Stimulated activated naive B cell treated with anti-CD40 and anti-IgM and Interleukin-4, amounts not matched to agents 10 μg/mL and 1 μg/mL and 100 μg/mL, for 72 hours (primary cell): ENCODE measurements around the gene MAP3K5.
A peak's percentile ranks its signal among the peaks of the same experiment; 100 is the strongest.

ENCODE experiments used
- ATAC-seq, 2 donors: fragments of 150-1000 bp; cut with Tn5 transposase; replicated peaks; 2 replicates each; pipeline ENCODE4 v1.10.0; 2021; ENCODE audit warnings: moderate library complexity in 1 of 2
- DNase-seq: peaks from one replicate; pipeline ENCODE4 v3.0.0; 2021
- H3K27ac Mint-ChIP-seq: one replicate; pipeline ENCODE4 v1.8.0; 2022; ENCODE audit warnings: mild to moderate bottlenecking, mixed read lengths
- H3K27me3 Mint-ChIP-seq, 2 donors: one replicate each; pipeline ENCODE4 v1.8.0; 2022; ENCODE audit warnings: mixed read lengths in 2 of 2
- H3K36me3 Mint-ChIP-seq, 2 donors: one replicate each; pipeline ENCODE4 v1.8.0; 2022; ENCODE audit warnings: mixed read lengths in 2 of 2, mild to moderate bottlenecking in 1 of 2
- H3K4me1 Mint-ChIP-seq, 2 donors: one replicate each; pipeline ENCODE4 v1.8.0; 2022; ENCODE audit warnings: mixed read lengths in 2 of 2, mild to moderate bottlenecking in 1 of 2
- H3K4me3 Mint-ChIP-seq, 2 donors: one replicate each; pipeline ENCODE4 v1.8.0; 2022; ENCODE audit warnings: mild to moderate bottlenecking in 2 of 2, mixed read lengths in 2 of 2, moderate library complexity in 1 of 2
- H3K9me3 Mint-ChIP-seq, 2 donors: one replicate each; pipeline ENCODE4 v1.8.0; 2022; ENCODE audit warnings: mixed read lengths in 2 of 2, mild to moderate bottlenecking in 1 of 2

The MAP3K5 gene

GRCh38 chr6:136672144-136672543 is 120.1 kb downstream of the MAP3K5 start:
- H3K4me3 Mint-ChIP-seq: no peak overlapping the region
- H3K27ac Mint-ChIP-seq: peak overlapping the region; percentile 47
- H3K27me3 Mint-ChIP-seq: no peaks in the 10 kb centered on the region

DNA sequence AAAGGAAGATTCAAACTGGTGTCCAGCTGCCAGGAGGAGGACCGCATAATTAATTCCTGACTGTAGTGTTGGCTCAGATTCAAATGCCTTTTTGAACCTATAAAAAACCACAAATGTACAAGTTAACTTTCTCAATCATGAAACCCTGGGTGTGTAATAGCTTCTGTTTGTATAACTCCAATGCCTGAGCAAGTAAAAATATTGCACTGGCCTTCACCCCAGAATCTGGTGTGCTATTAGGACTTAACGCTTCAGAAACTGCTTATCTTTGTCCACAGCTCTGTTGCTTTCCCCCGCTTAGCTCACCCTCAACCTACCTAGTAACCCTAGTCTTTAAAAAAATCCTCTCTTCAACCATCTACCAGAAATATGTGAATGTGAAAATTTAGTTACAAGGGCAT is 123.0 kb downstream of the MAP3K5 start:
- DNase-seq (no peak), ATAC-seq (no peak)
- no peak overlapping the region for H3K27ac Mint-ChIP-seq
- H3K4me3 Mint-ChIP-seq: no peak overlapping the region
- peaks cover 16 to 21% of the 10 kb centered on the region in 2 donors for H3K36me3 Mint-ChIP-seq
- no peaks in the 10 kb centered on the region for H3K4me1 Mint-ChIP-seq
- H3K9me3 Mint-ChIP-seq: peaks cover 3 to 9% of the 10 kb centered on the region in 2 donors
- H3K27me3 Mint-ChIP-seq: no peaks in the 10 kb centered on the region

More at GRCh38 chr6:136672144-136672543, 120.1 kb downstream of the MAP3K5 start:
- Mint-ChIP-seq H3K9me3 (peaks cover 3 to 9% of the 10 kb centered on the region in 2 donors), H3K36me3 (peaks cover 16 to 21% of the 10 kb centered on the region in 2 donors), H3K4me1 (no peaks in the 10 kb centered on the region)
- no peak for ATAC-seq
- DNase-seq: no peak

- peaks cover 16 to 17% of the 10 kb centered on the region in 2 donors for H3K36me3 Mint-ChIP-seq
These were observed 123.7 kb downstream of the MAP3K5 start for GRCh38 chr6:136668571-136668970.

DNA sequence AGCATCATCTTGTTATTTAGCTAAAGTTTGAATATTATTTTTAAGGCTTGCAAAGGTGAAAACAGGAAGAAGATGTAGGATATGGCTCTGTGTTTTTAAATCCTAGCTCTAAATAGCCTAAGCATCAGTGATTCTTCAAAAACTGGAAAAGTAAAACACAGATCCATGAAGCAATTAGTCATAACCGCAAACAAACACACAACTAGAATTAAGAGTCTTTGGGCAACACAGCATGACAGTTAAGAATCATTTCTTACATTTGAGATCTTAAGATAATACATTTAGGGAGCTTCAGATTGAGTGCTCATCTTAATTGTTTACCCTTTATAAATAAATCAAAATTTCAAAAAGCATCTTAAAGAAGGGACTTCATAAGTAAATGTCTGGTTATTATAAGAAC is 126.2 kb downstream of the MAP3K5 start:
- ATAC-seq (no peak), DNase-seq (no peak)
- Mint-ChIP-seq H3K4me1 (no peaks in the 10 kb centered on the region), H3K27me3 (no peaks in the 10 kb centered on the region), H3K36me3 (peaks cover 5 to 11% of the 10 kb centered on the region in 2 donors), H3K4me3 (no peak overlapping the region), H3K27ac (no peak overlapping the region), H3K9me3 (no peaks in the 10 kb centered on the region)

More at GRCh38 chr6:136668571-136668970, 123.7 kb downstream of the MAP3K5 start:
- DNase-seq (no peak), ATAC-seq (no peak)
- Mint-ChIP-seq H3K9me3 (peaks cover 2 to 5% of the 10 kb centered on the region in 2 donors), H3K4me3 (no peak overlapping the region), H3K27me3 (no peaks in the 10 kb centered on the region), H3K27ac (no peak overlapping the region), H3K4me1 (no peaks in the 10 kb centered on the region)

DNA sequence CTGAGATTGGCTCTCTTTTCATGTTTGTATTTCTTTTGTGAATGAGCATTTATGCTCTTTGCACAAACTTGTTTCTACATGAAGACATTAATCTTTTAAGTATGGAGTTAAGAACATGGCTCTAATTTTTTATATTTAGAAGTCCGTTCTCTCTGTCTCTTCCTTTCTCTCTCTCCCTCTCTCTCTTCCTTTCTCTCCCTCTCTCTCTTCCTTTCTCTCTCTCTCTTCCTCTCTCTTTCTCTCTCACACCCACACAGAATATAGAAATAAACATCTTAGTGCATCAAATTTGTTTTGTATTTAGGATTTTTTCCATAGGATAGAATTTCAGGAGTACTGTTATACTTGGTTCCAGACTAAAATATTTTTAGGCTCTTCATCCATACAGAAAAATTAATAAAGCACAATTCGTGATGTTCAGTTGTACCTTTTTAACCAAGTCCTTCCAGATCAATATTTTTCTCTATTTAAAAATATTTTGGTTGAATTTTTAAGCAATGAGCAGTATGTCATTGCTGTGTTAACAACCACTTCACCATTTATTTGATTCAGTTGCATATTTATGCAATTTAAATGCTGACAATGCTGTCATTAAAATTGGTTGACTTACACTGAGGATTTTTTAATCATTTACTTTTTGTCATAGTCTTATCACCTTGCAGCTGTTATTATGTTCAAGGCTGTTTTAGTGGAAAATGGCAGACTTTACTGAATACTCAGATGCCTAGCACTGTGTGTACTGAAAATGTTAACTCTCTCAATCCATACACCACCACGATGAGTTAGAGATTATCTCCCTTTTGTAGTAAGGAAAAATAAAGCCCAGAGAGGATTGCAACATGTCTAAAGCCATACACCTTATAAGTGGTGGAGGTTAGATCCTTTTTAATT is 129.7 kb downstream of the MAP3K5 start:
- H3K36me3 Mint-ChIP-seq: peaks cover 3 to 18% of the 10 kb centered on the region in 2 donors
- ATAC-seq: no peak
- no peaks in the 10 kb centered on the region for H3K27me3 Mint-ChIP-seq
- no peak for DNase-seq
- no peaks in the 10 kb centered on the region for H3K9me3 Mint-ChIP-seq
- H3K27ac Mint-ChIP-seq: no peak overlapping the region
- no peaks in the 10 kb centered on the region for H3K4me1 Mint-ChIP-seq
- H3K4me3 Mint-ChIP-seq: no peak overlapping the region

GRCh38 chr6:136660727-136661126 is 131.6 kb downstream of the MAP3K5 start:
- DNase-seq: no peak
- Mint-ChIP-seq H3K27ac (no peak overlapping the region), H3K4me3 (no peak overlapping the region), H3K9me3 (no peaks in the 10 kb centered on the region), H3K4me1 (no peaks in the 10 kb centered on the region), H3K27me3 (no peaks in the 10 kb centered on the region), H3K36me3 (peaks cover 5 to 23% of the 10 kb centered on the region in 2 donors)
- ATAC-seq: no peak

DNA sequence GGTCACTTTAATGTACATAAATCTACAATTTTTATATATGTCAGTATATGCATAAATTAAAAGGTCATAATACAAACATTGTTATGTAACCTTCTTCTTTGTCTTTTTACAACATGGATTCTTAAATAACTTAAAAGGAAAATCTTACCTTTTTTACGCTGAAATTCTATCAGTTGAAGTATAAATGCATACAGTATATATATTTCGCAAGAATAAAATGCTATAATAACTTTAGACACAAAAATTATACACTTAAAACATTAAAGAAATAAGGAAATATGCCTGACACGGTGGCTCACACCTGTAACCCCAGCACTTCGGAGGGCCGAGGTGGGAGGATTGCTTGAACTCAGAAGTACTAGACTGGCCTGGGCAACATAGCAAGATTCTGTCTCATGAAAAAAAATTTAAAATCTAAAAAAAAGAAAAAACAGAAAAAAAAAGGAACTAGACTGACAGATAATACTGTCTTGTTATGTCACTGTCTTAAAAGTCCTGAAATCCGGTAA is 132.2 kb downstream of the MAP3K5 start:
- Mint-ChIP-seq H3K27me3 (no peaks in the 10 kb centered on the region), H3K4me3 (no peak overlapping the region), H3K27ac (no peak overlapping the region), H3K4me1 (no peaks in the 10 kb centered on the region), H3K9me3 (no peaks in the 10 kb centered on the region), H3K36me3 (peaks cover 10 to 30% of the 10 kb centered on the region in 2 donors)
- no peak for ATAC-seq
- no peak for DNase-seq

DNA sequence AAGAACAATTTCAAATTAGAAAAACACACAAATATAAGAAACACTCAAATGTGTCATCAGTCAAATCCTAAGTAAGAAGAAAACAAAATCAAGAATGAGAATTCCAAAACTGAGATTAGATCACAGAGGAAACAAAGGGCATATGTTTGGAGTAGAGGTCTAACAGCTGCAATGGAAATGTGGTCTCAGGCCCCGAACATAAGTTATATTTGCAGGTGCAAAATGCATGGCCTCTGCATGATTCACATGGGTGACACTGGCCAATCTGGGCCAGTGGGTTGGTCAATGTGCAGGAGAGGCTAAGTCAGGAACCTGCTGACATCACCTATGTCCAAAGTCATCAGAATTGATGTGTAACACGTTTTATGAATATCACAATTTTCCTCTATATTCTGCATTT is 133.6 kb downstream of the MAP3K5 start:
- peaks cover 12 to 30% of the 10 kb centered on the region in 2 donors for H3K36me3 Mint-ChIP-seq
- H3K9me3 Mint-ChIP-seq: no peaks in the 10 kb centered on the region
- no peak for DNase-seq
- H3K27ac Mint-ChIP-seq: no peak overlapping the region
- no peak for ATAC-seq
- no peaks in the 10 kb centered on the region for H3K27me3 Mint-ChIP-seq
- no peaks in the 10 kb centered on the region for H3K4me1 Mint-ChIP-seq
- H3K4me3 Mint-ChIP-seq: no peak overlapping the region

GRCh38 chr6:136657666-136658065 is 134.6 kb downstream of the MAP3K5 start:
- Mint-ChIP-seq H3K4me3 (no peak overlapping the region), H3K27me3 (no peaks in the 10 kb centered on the region), H3K9me3 (no peaks in the 10 kb centered on the region), H3K27ac (no peak overlapping the region), H3K36me3 (peaks cover 12 to 34% of the 10 kb centered on the region in 2 donors), H3K4me1 (no peaks in the 10 kb centered on the region)
- ATAC-seq (no peak), DNase-seq (no peak)

GRCh38 chr6:136656121-136656520 is 136.2 kb downstream of the MAP3K5 start:
- no peaks in the 10 kb centered on the region for H3K27me3 Mint-ChIP-seq
- no peak for DNase-seq
- H3K4me1 Mint-ChIP-seq: no peaks in the 10 kb centered on the region
- H3K27ac Mint-ChIP-seq: no peak overlapping the region
- no peak overlapping the region for H3K4me3 Mint-ChIP-seq
- no peaks in the 10 kb centered on the region for H3K9me3 Mint-ChIP-seq
- peaks cover 12 to 27% of the 10 kb centered on the region in 2 donors for H3K36me3 Mint-ChIP-seq
- no peak for ATAC-seq

DNA sequence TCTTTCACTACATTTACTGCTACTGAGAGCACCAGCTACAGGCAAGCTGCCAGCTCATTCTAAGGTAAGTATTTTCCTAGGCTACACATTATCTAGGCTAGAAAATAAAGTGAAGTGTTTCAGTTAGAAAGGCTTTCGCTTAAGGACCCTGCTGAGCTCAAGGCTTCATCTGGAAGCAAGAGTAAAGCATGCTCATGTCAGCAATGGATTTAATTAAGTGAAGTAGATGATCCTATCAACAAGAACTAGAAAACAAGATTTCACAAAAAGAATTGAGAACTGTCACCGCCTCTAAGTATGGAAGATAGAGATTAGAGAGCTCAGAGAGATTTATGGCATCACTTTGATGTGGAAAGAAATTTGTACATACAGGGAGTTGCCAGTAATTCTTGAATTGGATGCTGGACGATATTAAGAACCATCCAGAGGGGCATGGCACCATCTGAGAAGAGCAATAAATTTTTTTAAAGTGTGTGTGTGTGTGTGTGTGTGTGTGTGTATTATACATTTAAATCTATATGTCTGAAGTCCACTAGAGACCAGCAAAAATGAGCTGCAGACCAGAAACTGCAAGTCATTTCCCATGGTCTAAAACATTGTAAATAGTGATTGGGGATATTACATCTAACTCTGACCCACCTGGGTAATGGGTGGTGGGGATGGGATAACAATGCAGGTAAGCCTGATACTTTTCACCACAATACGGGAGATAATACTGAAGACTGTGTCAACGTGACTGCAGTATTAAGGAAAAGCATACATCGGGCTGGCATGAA is 136.8 kb downstream of the MAP3K5 start:
- no peak overlapping the region for H3K27ac Mint-ChIP-seq
- no peaks in the 10 kb centered on the region for H3K4me1 Mint-ChIP-seq
- ATAC-seq: no peak
- H3K36me3 Mint-ChIP-seq: peaks cover 12 to 27% of the 10 kb centered on the region in 2 donors
- DNase-seq: no peak
- H3K9me3 Mint-ChIP-seq: no peaks in the 10 kb centered on the region
- no peaks in the 10 kb centered on the region for H3K27me3 Mint-ChIP-seq
- no peak overlapping the region for H3K4me3 Mint-ChIP-seq

- Mint-ChIP-seq H3K4me3 (no peak overlapping the region), H3K36me3 (peaks cover 12 to 23% of the 10 kb centered on the region in 2 donors), H3K27ac (no peak overlapping the region), H3K9me3 (no peaks in the 10 kb centered on the region), H3K4me1 (no peaks in the 10 kb centered on the region), H3K27me3 (no peaks in the 10 kb centered on the region)
- no peak for DNase-seq
- no peak for ATAC-seq
These were observed 138.2 kb downstream of the MAP3K5 start for GRCh38 chr6:136654086-136654485.

DNA sequence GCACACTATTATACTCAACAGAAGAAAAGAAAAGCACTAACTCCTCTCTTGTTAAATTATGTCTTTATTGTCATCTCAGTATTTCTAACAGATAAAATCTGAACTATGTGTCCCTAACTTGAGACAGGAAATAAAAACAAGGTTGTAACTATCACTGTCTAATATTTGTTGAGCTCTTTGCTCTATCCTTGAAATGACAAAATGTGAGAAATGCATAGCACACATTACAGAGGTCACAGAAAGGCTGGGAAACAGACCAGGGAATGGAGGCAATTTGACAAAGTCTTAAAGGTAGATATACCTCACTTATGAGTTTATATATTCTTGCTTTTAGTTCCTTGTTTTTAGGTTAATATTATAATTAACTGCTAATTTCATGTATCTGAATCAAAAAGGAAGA is 139.6 kb downstream of the MAP3K5 start:
- DNase-seq (no peak), ATAC-seq (no peak)
- Mint-ChIP-seq H3K27ac (no peak overlapping the region), H3K27me3 (no peaks in the 10 kb centered on the region), H3K4me3 (no peak overlapping the region), H3K9me3 (no peaks in the 10 kb centered on the region), H3K4me1 (no peaks in the 10 kb centered on the region), H3K36me3 (peaks cover 10 to 17% of the 10 kb centered on the region in 2 donors)

DNA sequence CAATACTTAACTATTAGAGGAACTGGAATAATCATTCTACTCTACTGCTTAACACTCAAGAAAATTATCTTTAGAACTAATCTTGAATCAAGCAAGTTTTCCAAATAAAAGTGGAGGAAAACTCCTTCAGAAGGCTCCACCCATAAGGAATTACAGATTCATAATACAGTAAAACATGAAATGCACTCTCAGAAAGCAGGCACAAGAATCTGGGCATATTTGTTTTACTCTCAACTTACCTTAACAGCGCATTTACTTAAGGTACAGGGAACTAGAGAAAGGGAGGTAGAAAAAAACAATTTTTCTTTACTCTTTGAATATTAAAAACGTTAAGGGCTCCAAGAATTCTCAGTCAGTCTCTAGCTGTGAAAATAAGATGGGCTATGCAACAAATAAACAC is 140.3 kb downstream of the MAP3K5 start:
- no peaks in the 10 kb centered on the region for H3K27me3 Mint-ChIP-seq
- ATAC-seq: no peak
- H3K36me3 Mint-ChIP-seq: peaks cover 10 to 13% of the 10 kb centered on the region in 2 donors
- no peak overlapping the region for H3K4me3 Mint-ChIP-seq
- H3K4me1 Mint-ChIP-seq: no peaks in the 10 kb centered on the region
- no peak for DNase-seq
- H3K27ac Mint-ChIP-seq: no peak overlapping the region
- no peaks in the 10 kb centered on the region for H3K9me3 Mint-ChIP-seq
